H9 (cell line): ENCODE measurements around the gene MRGPRD. TPM values are rescaled to one million over a fixed set of nuclear protein-coding genes. Genes with fewer than 3 reads are reported as not detected.

Experiments used
- DNase-seq: peaks from one replicate; pipeline ENCODE4 v3.0.0-alpha.2; 2017
- H2AFZ ChIP-seq: one replicate; pipeline ENCODE4 v1.6.1; 2013; ENCODE audit warnings: mild to moderate bottlenecking, low read length, control low read depth, moderate library complexity
- H2AK5ac ChIP-seq: 2 replicates; pipeline ENCODE4 v1.6.1; 2013; ENCODE audit warnings: low read length, control low read depth, mixed read lengths; ENCODE audit not compliant: insufficient read length
- H2BK120ac ChIP-seq: one replicate; pipeline ENCODE4 v1.6.1; 2013; ENCODE audit warnings: low read depth, mild to moderate bottlenecking, low read length, control low read depth, inconsistent platforms; ENCODE audit not compliant: poor library complexity, severe bottlenecking
- H2BK12ac ChIP-seq: 2 replicates; pipeline ENCODE4 v1.6.1; 2013; ENCODE audit warnings: low read length, control low read depth, mixed read lengths, low read depth; ENCODE audit not compliant: insufficient read length
- H2BK15ac ChIP-seq: 2 replicates; pipeline ENCODE4 v1.6.1; 2013; ENCODE audit warnings: low read depth, low read length, control low read depth
- H2BK20ac ChIP-seq: one replicate; pipeline ENCODE4 v1.6.1; 2013; ENCODE audit warnings: low read depth, mild to moderate bottlenecking, low read length, control low read depth, inconsistent platforms; ENCODE audit not compliant: poor library complexity, severe bottlenecking
- H2BK5ac ChIP-seq: 2 replicates; pipeline ENCODE4 v1.6.1; 2013; ENCODE audit warnings: low read length, control low read depth, mixed read lengths; ENCODE audit not compliant: insufficient read length
- H3K14ac ChIP-seq: 2 replicates; pipeline ENCODE4 v1.6.1; 2013; ENCODE audit warnings: low read length, control low read depth; ENCODE audit not compliant: insufficient read depth
- H3K18ac ChIP-seq: 2 replicates; pipeline ENCODE4 v1.6.1; 2013; ENCODE audit warnings: low read depth, mild to moderate bottlenecking, mixed read lengths, low read length, control low read depth; ENCODE audit not compliant: insufficient read length
- H3K23ac ChIP-seq: 2 replicates; pipeline ENCODE4 v1.6.1; 2013; ENCODE audit warnings: low read length, control low read depth, mixed read lengths, low read depth; ENCODE audit not compliant: insufficient read length
- H3K23me2 ChIP-seq: 2 replicates; pipeline ENCODE4 v1.6.1; 2013; ENCODE audit warnings: low read depth, mild to moderate bottlenecking, mixed read lengths, low read length, control low read depth; ENCODE audit not compliant: insufficient read length, poor library complexity, severe bottlenecking
- H3K27ac ChIP-seq: 2 replicates; pipeline ENCODE4 v1.5.1; 2013; ENCODE audit warnings: low read length, control low read depth, mixed read lengths, low read depth; ENCODE audit not compliant: insufficient read length
- H3K27me3 ChIP-seq: 2 replicates; pipeline ENCODE4 v1.6.1; 2013; ENCODE audit warnings: low read length, control low read depth, inconsistent platforms; ENCODE audit not compliant: insufficient read depth
- H3K4ac ChIP-seq: 2 replicates; pipeline ENCODE4 v1.6.1; 2013; ENCODE audit warnings: low read depth, mild to moderate bottlenecking, control low read depth, inconsistent platforms, low read length, moderate library complexity
- H3K4me1 ChIP-seq: 2 replicates; pipeline ENCODE4 v1.6.1; 2013; ENCODE audit warnings: low read length, control low read depth, inconsistent platforms; ENCODE audit not compliant: insufficient read depth
- H3K4me2 ChIP-seq: 2 replicates; pipeline ENCODE4 v1.6.1; 2013; ENCODE audit warnings: low read length, control low read depth, mixed read lengths; ENCODE audit not compliant: insufficient read length, insufficient read depth
- H3K56ac ChIP-seq: 2 replicates; pipeline ENCODE4 v1.6.1; 2013; ENCODE audit warnings: low read depth, mild to moderate bottlenecking, mixed read lengths, low read length, control low read depth; ENCODE audit not compliant: insufficient read length
- H3K79me1 ChIP-seq: 2 replicates; pipeline ENCODE4 v1.6.1; 2013; ENCODE audit warnings: low read depth, mild to moderate bottlenecking, moderate library complexity, low read length, control low read depth, inconsistent platforms; ENCODE audit not compliant: insufficient read depth, poor library complexity, severe bottlenecking
- H3K79me2 ChIP-seq: 2 replicates; pipeline ENCODE4 v1.6.1; 2013; ENCODE audit warnings: low read length, control low read depth, inconsistent platforms; ENCODE audit not compliant: insufficient read depth
- H3K9ac ChIP-seq: 2 replicates; pipeline ENCODE4 v1.6.1; 2013; ENCODE audit warnings: low read length, control low read depth, mixed read lengths; ENCODE audit not compliant: insufficient read length; ENCODE audit errors: extremely low read depth
- H3K9me3 ChIP-seq: one replicate; pipeline ENCODE4 v1.6.1; 2013; ENCODE audit warnings: low read depth, low read length, inconsistent platforms; ENCODE audit not compliant: control insufficient read depth
- H3T11ph ChIP-seq: one replicate; pipeline ENCODE4 v1.6.1; 2013; ENCODE audit warnings: mild to moderate bottlenecking, low read length, control low read depth, inconsistent platforms
- H4K20me1 ChIP-seq: one replicate; pipeline ENCODE4 v1.6.1; 2013; ENCODE audit not compliant: control insufficient read depth, insufficient read length, insufficient read depth
- H4K5ac ChIP-seq: 2 replicates; pipeline ENCODE4 v1.6.1; 2013; ENCODE audit warnings: low read depth, mild to moderate bottlenecking, mixed read lengths, low read length, control low read depth; ENCODE audit not compliant: insufficient read length
- H4K8ac ChIP-seq: replicated peaks from 2 replicates; pipeline ENCODE4 v1.6.1; 2013; ENCODE audit warnings: low read length, control low read depth, mixed read lengths, low read depth; ENCODE audit not compliant: insufficient read length
- H4K91ac ChIP-seq: 2 replicates; pipeline ENCODE4 v1.6.1; 2013; ENCODE audit warnings: low read depth, mild to moderate bottlenecking, moderate library complexity, mixed read lengths, low read length, control low read depth; ENCODE audit not compliant: insufficient read length
- H3K27ac Mint-ChIP-seq, 3 experiments: 2 replicates in 2 of 3; 3 replicates in 1 of 3; pipeline ENCODE4 v1.8.0; 2020 to 2021; ENCODE audit warnings: mixed read lengths in 3 of 3, mild to moderate bottlenecking in 1 of 3, moderate library complexity in 1 of 3
- H3K27me3 Mint-ChIP-seq: 2 replicates; pipeline ENCODE4 v1.8.0; 2021; ENCODE audit warnings: low read depth, mild to moderate bottlenecking, moderate library complexity, mixed read lengths
- H3K36me3 Mint-ChIP-seq, 3 experiments: 2 replicates in 2 of 3; 3 replicates in 1 of 3; pipeline ENCODE4 v1.8.0; 2020 to 2021; ENCODE audit warnings: low read depth in 3 of 3, mixed read lengths in 3 of 3; ENCODE audit not compliant: insufficient read depth in 1 of 3
- H3K4me1 Mint-ChIP-seq, 2 experiments: 2 replicates each; pipeline ENCODE4 v1.8.0; 2020; ENCODE audit warnings: mixed read lengths in 2 of 2
- H3K4me3 Mint-ChIP-seq, 2 experiments: 2 replicates in 1 of 2; 3 replicates in 1 of 2; pipeline ENCODE4 v1.8.0; 2020 to 2021; ENCODE audit warnings: mild to moderate bottlenecking in 2 of 2, mixed read lengths in 2 of 2, moderate library complexity in 1 of 2
- H3K9me3 Mint-ChIP-seq, 2 experiments: 2 replicates in 1 of 2; 3 replicates in 1 of 2; pipeline ENCODE4 v1.8.0; 2020; ENCODE audit warnings: mild to moderate bottlenecking in 2 of 2, mixed read lengths in 2 of 2, moderate library complexity in 1 of 2
- CTCF ChIP-seq: fragments of 200-600 bp; sonication (generic); conservative IDR thresholded peaks from 3 replicates; pipeline ENCODE4 v1.8.0; 2021; ENCODE audit warnings: antibody characterized with exemption, mild to moderate bottlenecking
- WGBS: extraction: QIAGEN DNeasy Blood & Tissue Kit; methylation state at CpG from one replicate; pipeline ENCODE4 v1.1.7; 2013; ENCODE audit warnings: missing lambda C conversion rate, low lambda C conversion rate, mixed read lengths; ENCODE audit not compliant: insufficient read length; ENCODE audit errors: extremely low coverage; 5-methylcytosine and 5-hydroxymethylcytosine counted together
- total RNA-seq: library from RNA; stranded (reverse); gene quantifications from 2 replicates; pipeline ENCODE4 v1.2.1, GENCODE V29; 2021

The MRGPRD gene
- total RNA-seq, 1 experiment from 2014 or later, result not detected

DNA sequence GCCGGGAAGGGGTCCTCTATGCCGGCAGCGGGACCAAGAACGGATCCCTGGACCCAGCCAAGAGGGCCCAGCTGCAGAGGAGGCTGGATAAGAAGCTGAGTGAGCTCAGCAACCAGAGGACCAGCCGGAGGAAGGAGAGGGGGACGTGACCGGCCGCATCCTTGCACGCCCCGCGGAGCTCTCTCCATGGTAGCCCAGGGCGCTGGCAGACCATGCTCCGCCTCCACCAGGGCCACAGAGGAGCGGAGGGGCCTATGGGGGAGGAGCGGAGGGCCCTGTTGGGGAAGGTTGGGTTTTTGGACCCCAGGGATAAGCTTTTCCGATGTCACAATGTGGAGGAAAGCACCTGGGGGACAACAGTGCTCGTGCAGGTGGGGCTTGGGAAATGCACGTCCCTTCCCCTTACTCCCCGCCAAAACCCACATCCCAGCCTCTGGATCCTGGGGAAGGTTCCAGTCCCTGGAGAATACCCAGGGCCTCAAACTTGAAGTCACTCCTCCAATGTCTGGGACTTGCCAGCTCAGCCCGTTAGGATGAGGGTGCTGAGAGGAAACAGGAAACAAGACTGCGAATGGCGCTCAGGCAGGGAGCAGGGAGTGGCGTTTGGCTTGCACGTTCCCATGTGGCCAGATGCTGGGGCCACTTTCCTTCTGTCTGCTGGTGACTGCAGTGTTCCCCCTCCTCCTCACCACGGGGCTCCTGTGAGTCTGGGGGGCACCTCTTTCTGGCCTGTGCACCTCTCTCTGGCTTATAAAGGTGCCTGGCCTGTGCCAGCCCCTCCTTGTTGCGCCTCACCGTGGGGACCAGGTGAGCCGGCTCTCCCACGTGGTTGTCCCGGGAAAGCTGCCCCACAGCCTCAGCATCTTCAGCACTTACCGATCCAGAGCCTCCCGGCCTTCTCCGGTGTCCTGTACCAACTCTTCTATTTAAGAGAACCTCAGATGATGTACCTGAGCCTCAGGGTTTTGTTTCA lies 40.9 kb downstream of the MRGPRD start:
- no peak for DNase-seq
- no peaks in the 10 kb centered on the region for H3K23me2 ChIP-seq
- no peak overlapping the region for H4K5ac ChIP-seq
- WGBS, result no CpG with 5 or more reads among the region's 33 CpGs
- Mint-ChIP-seq H3K9me3 (no peaks in the 10 kb centered on the region), H3K4me1 (no peaks in the 10 kb centered on the region), H3K36me3 (peaks cover 2 to 40% (median 29%) of the 10 kb centered on the region in 3 experiments; a peak in 6 of 7 replicates), H3K27ac (no peak overlapping the region), H3K4me3 (no peak overlapping the region), H3K27me3 (no peaks in the 10 kb centered on the region)
- H3K27me3 ChIP-seq, result no peaks in the 10 kb centered on the region
- H3K4me1 ChIP-seq, result no peaks in the 10 kb centered on the region
- H3K18ac ChIP-seq, result no peak overlapping the region
- no peak overlapping the region for H3K23ac ChIP-seq
- H2AFZ ChIP-seq, result no peak overlapping the region
- no peaks in the 10 kb centered on the region for H4K20me1 ChIP-seq
- H3K56ac ChIP-seq, result no peak overlapping the region
- H3K79me2 ChIP-seq, result no peaks in the 10 kb centered on the region
- H3K4me2 ChIP-seq, result no peak overlapping the region
- no peak overlapping the region for H2BK15ac ChIP-seq
- no peak for TF ChIP-seq CTCF
- no peak overlapping the region for H3K27ac ChIP-seq
- no peak overlapping the region for H2AK5ac ChIP-seq
- H4K91ac ChIP-seq, result no peak overlapping the region
- no peak overlapping the region for H2BK120ac ChIP-seq
- no peaks in the 10 kb centered on the region for H3K79me1 ChIP-seq
- H3K4ac ChIP-seq, result no peak overlapping the region
- no peak overlapping the region for H3K9ac ChIP-seq
- no peak overlapping the region for H4K8ac ChIP-seq
- no peaks in the 10 kb centered on the region for H3K9me3 ChIP-seq
- no peak overlapping the region for H3K14ac ChIP-seq
- no peak overlapping the region for H2BK12ac ChIP-seq
- no peak overlapping the region for H2BK20ac ChIP-seq
- H3T11ph ChIP-seq, result no peak overlapping the region
- no peak overlapping the region for H2BK5ac ChIP-seq
